Measurements from ENCODE around the gene TMA7. TPM values are rescaled to one million over a fixed set of nuclear protein-coding genes. Genes with fewer than 3 reads are reported as not detected.

TMA7 gene
- total RNA-seq, 2 donors from 2014 or later: 194 to 286 TPM

- no peaks in the 10 kb centered on the region for H3K27me3 ChIP-seq
- no peak for DNase-seq (ENCODE audit: low spot score)
- H3K4me3 ChIP-seq: peak overlapping the region; percentile 79 to 82
- no peaks in the 10 kb centered on the region for H3K9me3 ChIP-seq
- no peaks in the 10 kb centered on the region for H3K36me3 ChIP-seq
- TF ChIP-seq, protein P1, sequence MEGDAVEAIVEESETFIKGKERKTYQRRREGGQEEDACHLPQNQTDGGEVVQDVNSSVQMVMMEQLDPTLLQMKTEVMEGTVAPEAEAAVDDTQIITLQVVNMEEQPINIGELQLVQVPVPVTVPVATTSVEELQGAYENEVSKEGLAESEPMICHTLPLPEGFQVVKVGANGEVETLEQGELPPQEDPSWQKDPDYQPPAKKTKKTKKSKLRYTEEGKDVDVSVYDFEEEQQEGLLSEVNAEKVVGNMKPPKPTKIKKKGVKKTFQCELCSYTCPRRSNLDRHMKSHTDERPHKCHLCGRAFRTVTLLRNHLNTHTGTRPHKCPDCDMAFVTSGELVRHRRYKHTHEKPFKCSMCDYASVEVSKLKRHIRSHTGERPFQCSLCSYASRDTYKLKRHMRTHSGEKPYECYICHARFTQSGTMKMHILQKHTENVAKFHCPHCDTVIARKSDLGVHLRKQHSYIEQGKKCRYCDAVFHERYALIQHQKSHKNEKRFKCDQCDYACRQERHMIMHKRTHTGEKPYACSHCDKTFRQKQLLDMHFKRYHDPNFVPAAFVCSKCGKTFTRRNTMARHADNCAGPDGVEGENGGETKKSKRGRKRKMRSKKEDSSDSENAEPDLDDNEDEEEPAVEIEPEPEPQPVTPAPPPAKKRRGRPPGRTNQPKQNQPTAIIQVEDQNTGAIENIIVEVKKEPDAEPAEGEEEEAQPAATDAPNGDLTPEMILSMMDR (IDR thresholded peaks at IDR 0.05): no peak
- H3K27ac ChIP-seq: peak overlapping the region; percentile 91 to 94
- peaks cover 0 to 81% of the 10 kb centered on the region in 2 donors for H3K4me1 ChIP-seq
Measured at GRCh38 chr3:48426944-48427629, 13.0 kb upstream of the TMA7 start.

- Histone ChIP-seq H3K4me1 (peaks cover 0 to 76% of the 10 kb centered on the region in 2 donors), H3K4me3 (peak overlapping the region; percentile 79 to 82)
Measured at GRCh38 chr3:48427630-48427962, 12.5 kb upstream of the TMA7 start.

DNA sequence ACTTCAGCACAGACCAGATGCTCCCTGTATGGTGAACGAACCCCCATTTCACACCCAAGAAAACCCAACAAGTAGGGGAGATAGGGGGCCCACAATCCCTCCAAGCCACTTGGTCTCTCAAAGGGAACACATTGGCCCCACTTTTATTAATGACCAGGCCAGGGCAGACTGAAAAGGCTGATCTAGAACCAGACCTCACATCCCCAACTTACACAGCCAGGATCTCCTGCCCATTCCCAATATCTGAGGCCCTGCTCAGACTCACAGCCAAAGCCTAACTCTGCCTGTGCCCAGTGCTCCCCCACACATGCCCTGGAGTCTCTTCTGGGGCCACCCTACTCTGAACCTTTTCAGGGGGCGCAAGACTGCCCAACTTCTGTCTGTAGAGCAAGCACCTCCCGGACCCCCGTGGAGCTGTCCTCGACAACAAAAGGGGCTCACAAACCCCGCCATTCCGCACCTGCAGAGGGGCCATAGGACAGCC is 11.9 kb upstream of the TMA7 start:
- no peak for DNase-seq (ENCODE audit: low spot score)
- H3K4me1 ChIP-seq: peaks cover 0 to 70% of the 10 kb centered on the region in 2 donors
- H3K9me3 ChIP-seq: no peaks in the 10 kb centered on the region
- peak overlapping the region; percentile 91 to 94 for H3K27ac ChIP-seq
- H3K36me3 ChIP-seq: no peaks in the 10 kb centered on the region
- peak overlapping the region; percentile 79 to 82 for H3K4me3 ChIP-seq
- no peaks in the 10 kb centered on the region for H3K27me3 ChIP-seq
- TF ChIP-seq, protein P1 (IDR thresholded peaks at IDR 0.05): no peak

More at GRCh38 chr3:48427630-48427962, 12.5 kb upstream of the TMA7 start:
- Histone ChIP-seq H3K27ac (peak overlapping the region; percentile 91 to 94), H3K27me3 (no peaks in the 10 kb centered on the region), H3K9me3 (no peaks in the 10 kb centered on the region), H3K36me3 (no peaks in the 10 kb centered on the region)
- TF ChIP-seq, protein P1 (IDR thresholded peaks at IDR 0.05): no peak
- DNase-seq (ENCODE audit: low spot score): no peak

DNA sequence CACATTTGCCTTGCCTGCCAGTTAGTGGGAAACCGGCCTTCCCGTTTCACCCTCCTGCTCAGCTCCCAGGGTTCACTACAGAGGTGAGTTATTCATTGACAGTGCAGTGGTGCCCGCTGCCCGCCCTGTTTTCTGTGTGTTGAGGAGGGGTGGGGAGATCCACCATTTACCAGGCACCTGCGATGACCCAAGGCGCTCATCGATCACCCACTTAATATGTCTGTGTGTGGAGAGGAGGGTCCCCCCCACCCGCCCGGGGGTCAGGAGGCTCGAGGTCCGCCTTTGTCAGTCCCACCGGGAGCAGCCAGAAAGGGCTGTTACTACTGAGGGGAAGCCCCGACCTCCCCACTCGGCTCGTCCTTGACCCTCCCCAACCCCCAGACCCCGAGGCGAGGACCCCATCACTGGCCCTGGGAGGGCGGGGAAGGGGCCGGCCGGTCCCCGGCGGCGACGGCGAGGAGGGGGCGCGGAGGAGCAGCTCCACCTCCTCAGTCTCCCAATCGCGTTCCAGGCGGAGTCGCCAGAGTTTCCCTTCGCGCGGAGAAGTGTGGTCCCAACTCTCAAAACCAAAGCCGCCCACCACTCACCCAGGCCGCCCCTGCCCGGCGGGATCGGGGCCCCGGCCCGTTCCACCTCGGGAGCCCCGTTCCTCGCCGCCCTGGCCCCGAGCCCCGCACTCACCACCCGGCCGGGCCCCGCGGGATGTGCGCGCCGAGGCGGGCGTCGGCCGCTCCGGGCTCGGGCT is 11.3 kb upstream of the TMA7 start:
- TF ChIP-seq, protein P1 (IDR thresholded peaks at IDR 0.05): no peak
- peak overlapping the region; percentile 91 to 94 for H3K27ac ChIP-seq
- H3K27me3 ChIP-seq: no peaks in the 10 kb centered on the region
- DNase-seq (ENCODE audit: low spot score): no peak
- no peaks in the 10 kb centered on the region for H3K9me3 ChIP-seq
- no peaks in the 10 kb centered on the region for H3K36me3 ChIP-seq
- peak overlapping the region; percentile 79 to 82 for H3K4me3 ChIP-seq
- peaks cover 0 to 70% of the 10 kb centered on the region in 2 donors for H3K4me1 ChIP-seq

DNA sequence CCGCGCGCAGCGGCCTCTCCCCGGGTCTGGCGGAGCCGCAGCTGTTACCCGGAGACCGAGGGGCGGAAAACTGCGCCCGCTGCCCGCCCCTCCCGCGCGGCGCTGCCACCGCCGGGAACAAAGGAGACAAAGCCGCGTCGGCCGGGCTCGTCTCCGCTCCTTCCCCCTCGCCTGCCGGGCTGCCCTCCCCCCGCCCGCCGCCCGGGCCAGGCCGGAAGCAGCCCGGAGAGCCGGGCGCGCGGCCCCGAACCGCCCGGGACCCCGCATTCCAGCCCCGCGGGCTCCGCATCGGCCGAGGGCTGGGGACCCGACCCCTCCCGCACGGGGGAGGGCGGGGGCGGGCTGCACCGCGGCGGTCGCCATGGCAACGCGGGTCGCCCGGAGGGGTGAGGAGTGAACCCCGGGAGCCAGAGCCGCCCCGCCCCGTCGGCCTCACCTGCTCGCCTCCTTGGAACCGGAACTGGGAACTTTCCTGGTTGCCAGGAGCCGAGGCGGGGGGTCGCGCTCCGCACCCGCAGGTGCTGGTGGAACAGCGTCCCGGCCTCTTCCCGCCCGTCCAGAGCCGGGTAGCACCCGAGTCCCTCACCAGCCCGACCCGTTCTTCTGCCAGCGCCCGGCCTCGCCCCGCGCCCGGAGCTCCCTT is 10.6 kb upstream of the TMA7 start:
- H3K36me3 ChIP-seq: no peaks in the 10 kb centered on the region
- DNase-seq (ENCODE audit: low spot score): no peak
- peaks cover 0 to 70% of the 10 kb centered on the region in 2 donors for H3K4me1 ChIP-seq
- H3K27ac ChIP-seq: peak overlapping the region; percentile 91 to 94
- TF ChIP-seq, protein P1 (IDR thresholded peaks at IDR 0.05): no peak
- no peaks in the 10 kb centered on the region for H3K9me3 ChIP-seq
- peak overlapping the region; percentile 79 to 82 for H3K4me3 ChIP-seq
- no peaks in the 10 kb centered on the region for H3K27me3 ChIP-seq
